Ovary (tissue), 3 donors: ENCODE measurements around the gene STIMATE.

Experiments used
- CTCF ChIP-seq, 3 donors: fragments of 450-650 bp in 2 of 3; fragments of 200-600 bp in 1 of 3; IDR thresholded peaks; one replicate each; pipeline versions ENCODE4 v1.5.1 to v1.8.0; 2016 to 2022; ENCODE audit warnings: antibody characterized with exemption in 3 of 3, mild to moderate bottlenecking in 1 of 3
- EP300 ChIP-seq: sonication (generic); formaldehyde crosslinking; IDR thresholded peaks from one replicate; pipeline ENCODE4 v1.6.1; 2017; ENCODE audit warnings: antibody characterized with exemption
- POLR2A ChIP-seq: fragments of 450-650 bp; IDR thresholded peaks from one replicate; pipeline ENCODE4 v1.6.1; 2017; ENCODE audit warnings: antibody characterized with exemption, mild to moderate bottlenecking, moderate library complexity
- donor health status: DM: no; HTN: no; CAD: no.

GRCh38 chr3:52889901-52890300, 7.4 kb downstream of the STIMATE start:
- TF ChIP-seq CTCF (IDR thresholded peaks at IDR 0.05) = no peak
- TF ChIP-seq POLR2A = no peak
- TF ChIP-seq EP300 = no peak
